IMR-90 (cell line): ENCODE data around the gene IL17RE. TPM values are rescaled to one million over a fixed set of nuclear protein-coding genes. Genes with fewer than 3 reads are reported as not detected.

Experiments used
- ATAC-seq: fragments of 200-7000 bp; cut with Tn5 transposase; 2 replicates; pipeline ENCODE4 v1.9.1; 2020; ENCODE audit warnings: low read depth, mild to moderate bottlenecking, moderate library complexity
- BruUV-seq: library from RNA; stranded (reverse); fragments of 400-500 nt; replicated peaks from 2 replicates; lab custom pipeline; 2021; lab: Mats Ljungman, UMichigan
- CTCF ChIA-PET: fragments of 300-600 bp; formaldehyde crosslinking; extraction: SDS; loops from one replicate; lab custom pipeline; 2021; ENCODE audit warnings: antibody characterized with exemption; lab: Yijun Ruan, JAX
- POLR2A ChIA-PET: fragments of 300-600 bp; sonication (Branson Sonifier 250); formaldehyde crosslinking; loops from one replicate; lab custom pipeline; 2022; ENCODE audit warnings: antibody characterized with exemption; ENCODE audit not compliant: unreplicated experiment; lab: Charles Lee
- DNase-seq: peaks from one replicate; pipeline ENCODE4 v3.0.0; 2013
- H2AFZ ChIP-seq: replicated peaks from 2 replicates; pipeline ENCODE3; 2013; ENCODE audit warnings: low read length, mild to moderate bottlenecking; ENCODE audit not compliant: poor library complexity
- H2AK5ac ChIP-seq: 2 replicates; pipeline ENCODE4 v1.6.1; 2013; ENCODE audit warnings: low read depth, low read length, inconsistent platforms
- H2AK9ac ChIP-seq: replicated peaks from 2 replicates; pipeline ENCODE3; 2013; ENCODE audit warnings: mild to moderate bottlenecking, low read depth, low read length, moderate library complexity; ENCODE audit not compliant: poor library complexity
- H2BK120ac ChIP-seq: 2 replicates; pipeline ENCODE4 v1.6.1; 2013; ENCODE audit warnings: low read depth, low read length, inconsistent platforms
- H2BK15ac ChIP-seq: 3 replicates; pipeline ENCODE4 v1.6.1; 2013; ENCODE audit warnings: low read depth, low read length, inconsistent platforms
- H2BK20ac ChIP-seq: 2 replicates; pipeline ENCODE4 v1.6.1; 2013; ENCODE audit warnings: low read depth, mild to moderate bottlenecking, inconsistent platforms, low read length, moderate library complexity
- H2BK5ac ChIP-seq: 2 replicates; pipeline ENCODE4 v1.6.1; 2013; ENCODE audit warnings: mild to moderate bottlenecking, low read depth, low read length, inconsistent platforms; ENCODE audit not compliant: poor library complexity, severe bottlenecking
- H3K14ac ChIP-seq: replicated peaks from 2 replicates; pipeline ENCODE4 v1.6.1; 2013; ENCODE audit warnings: low read depth, low read length, inconsistent platforms
- H3K18ac ChIP-seq: 2 replicates; pipeline ENCODE4 v1.6.1; 2013; ENCODE audit warnings: low read depth, low read length, control low read depth
- H3K23ac ChIP-seq: 2 replicates; pipeline ENCODE4 v1.6.1; 2013; ENCODE audit warnings: low read depth, low read length, inconsistent platforms
- H3K27ac ChIP-seq: 2 replicates; pipeline ENCODE4 v1.5.1; 2013; ENCODE audit warnings: mild to moderate bottlenecking, control low read depth, low read length; ENCODE audit not compliant: insufficient read depth
- H3K27me3 ChIP-seq: 2 replicates; pipeline ENCODE4 v1.6.1; 2013; ENCODE audit warnings: low read length; ENCODE audit not compliant: control insufficient read depth, insufficient read depth
- H3K36me3 ChIP-seq: 2 replicates; pipeline ENCODE4 v1.6.1; 2013; ENCODE audit warnings: low read length, mixed read lengths; ENCODE audit not compliant: control insufficient read depth, insufficient read depth
- H3K4ac ChIP-seq: 2 replicates; pipeline ENCODE4 v1.6.1; 2013; ENCODE audit warnings: low read depth, low read length, inconsistent platforms
- H3K4me1 ChIP-seq: 2 replicates; pipeline ENCODE4 v1.6.1; 2013; ENCODE audit warnings: low read length, mixed read lengths; ENCODE audit not compliant: control insufficient read depth, insufficient read depth
- H3K4me2 ChIP-seq: 2 replicates; pipeline ENCODE4 v1.6.1; 2013; ENCODE audit warnings: low read depth, mild to moderate bottlenecking, control low read depth, low read length, moderate library complexity
- H3K4me3 ChIP-seq: 2 replicates; pipeline ENCODE4 v1.5.1; 2013; ENCODE audit warnings: low read depth, mild to moderate bottlenecking, control low read depth, low read length, moderate library complexity; ENCODE audit not compliant: insufficient read depth
- H3K56ac ChIP-seq: 2 replicates; pipeline ENCODE4 v1.6.1; 2013; ENCODE audit warnings: low read length, inconsistent platforms; ENCODE audit not compliant: insufficient read depth; ENCODE audit errors: extremely low read depth
- H3K79me1 ChIP-seq, 2 experiments: 2 replicates each; pipeline ENCODE4 v1.6.1; 2013; ENCODE audit warnings: low read length in 2 of 2, inconsistent platforms in 1 of 2, low read depth in 1 of 2
- H3K9ac ChIP-seq: 2 replicates; pipeline ENCODE4 v1.6.1; 2013; ENCODE audit warnings: low read depth, low read length, control low read depth
- H3K9me1 ChIP-seq: 2 replicates; pipeline ENCODE4 v1.6.1; 2013; ENCODE audit warnings: low read length, inconsistent platforms; ENCODE audit not compliant: insufficient read depth
- H3K9me3 ChIP-seq: 2 replicates; pipeline ENCODE4 v1.6.1; 2013; ENCODE audit warnings: low read length; ENCODE audit not compliant: control insufficient read depth, insufficient read depth
- H4K20me1 ChIP-seq: 2 replicates; pipeline ENCODE4 v1.6.1; 2013; ENCODE audit warnings: low read length, inconsistent platforms; ENCODE audit not compliant: insufficient read depth
- H4K5ac ChIP-seq: 2 replicates; pipeline ENCODE4 v1.6.1; 2013; ENCODE audit warnings: mild to moderate bottlenecking, low read depth, low read length, control low read depth
- H4K8ac ChIP-seq, 2 experiments: 2 replicates each; pipeline ENCODE4 v1.6.1; 2013; ENCODE audit warnings: low read depth in 2 of 2, low read length in 2 of 2, control low read depth in 1 of 2, inconsistent platforms in 1 of 2
- H4K91ac ChIP-seq: 2 replicates; pipeline ENCODE4 v1.6.1; 2013; ENCODE audit warnings: low read depth, low read length, inconsistent platforms; ENCODE audit not compliant: insufficient read depth
- BHLHE40 ChIP-seq: fragments of 150-350 bp; IDR thresholded peaks from 2 replicates; pipeline ENCODE4 v1.6.1; 2016; ENCODE audit warnings: mild to moderate bottlenecking, low read depth, low read length
- CEBPB ChIP-seq: IDR thresholded peaks from 2 replicates; pipeline ENCODE4 v1.6.1; 2012; ENCODE audit warnings: low read depth, low read length, improper control_type of control experiment
- CHD1 ChIP-seq: IDR thresholded peaks from 2 replicates; pipeline ENCODE4 v1.6.1; 2012; ENCODE audit warnings: low read depth, low read length, improper control_type of control experiment
- CTCF ChIP-seq: conservative IDR thresholded peaks from 2 replicates; pipeline ENCODE4 v1.5.1; 2012; ENCODE audit warnings: mild to moderate bottlenecking, low read depth, low read length, improper control_type of control experiment
- ELK1 ChIP-seq: fragments of 150-350 bp; IDR thresholded peaks from 2 replicates; pipeline ENCODE4 v1.6.1; 2016; ENCODE audit warnings: low read depth, mild to moderate bottlenecking, low read length, moderate library complexity, borderline replicate concordance
- FOS ChIP-seq: fragments of 150-350 bp; IDR thresholded peaks from 2 replicates; pipeline ENCODE4 v1.6.1; 2016; ENCODE audit warnings: low read depth, low read length
- MAFK ChIP-seq: IDR thresholded peaks from 2 replicates; pipeline ENCODE4 v1.6.1; 2012; ENCODE audit warnings: low read depth, low read length, improper control_type of control experiment
- MAZ ChIP-seq: IDR thresholded peaks from 2 replicates; pipeline ENCODE4 v1.6.1; 2012; ENCODE audit warnings: low read depth, mild to moderate bottlenecking, low read length, improper control_type of control experiment, moderate library complexity, borderline replicate concordance
- MXI1 ChIP-seq: IDR thresholded peaks from 2 replicates; pipeline ENCODE4 v1.6.1; 2012; ENCODE audit warnings: low read depth, mild to moderate bottlenecking, low read length, moderate library complexity, borderline replicate concordance
- NFE2L2 ChIP-seq: fragments of 150-350 bp; IDR thresholded peaks from 2 replicates; pipeline ENCODE4 v1.6.1; 2016; ENCODE audit warnings: low read depth, mild to moderate bottlenecking, low read length
- POLR2A ChIP-seq: IDR thresholded peaks from 2 replicates; pipeline ENCODE4 v1.6.1; 2012; ENCODE audit warnings: mild to moderate bottlenecking, low read depth, low read length
- RAD21 ChIP-seq: IDR thresholded peaks from 2 replicates; pipeline ENCODE4 v1.6.1; 2012; ENCODE audit warnings: low read length, improper control_type of control experiment
- RCOR1 ChIP-seq: IDR thresholded peaks from 2 replicates; pipeline ENCODE4 v1.6.1; 2012; ENCODE audit warnings: mild to moderate bottlenecking, low read length, improper control_type of control experiment; ENCODE audit not compliant: insufficient replicate concordance
- RFX5 ChIP-seq: IDR thresholded peaks from 2 replicates; pipeline ENCODE4 v1.8.0; 2012; ENCODE audit warnings: low read depth, mild to moderate bottlenecking, low read length, moderate library complexity
- SMC3 ChIP-seq: fragments of 150-350 bp; IDR thresholded peaks from 2 replicates; pipeline ENCODE4 v1.6.1; 2016; ENCODE audit warnings: low read depth, mild to moderate bottlenecking, antibody characterized with exemption, low read length, moderate library complexity
- WGBS, 2 experiments: methylation state at CpG; one replicate each; pipeline versions ENCODE4 v1.1.5 to v1.1.7; 2013; ENCODE audit warnings: missing lambda C conversion rate in 2 of 2; ENCODE audit not compliant: insufficient read length in 1 of 2; ENCODE audit errors: extremely low coverage in 2 of 2; 5-methylcytosine and 5-hydroxymethylcytosine counted together
- dilution Hi-C: fragments of 300-500 bp; cut with HindIII; formaldehyde crosslinking; loops from one replicate; pipeline ENCODE4 v1.14.3; 2018; ENCODE audit warnings: low sequenced_read_pairs; ENCODE audit not compliant: unreplicated experiment
- in situ Hi-C: fragments of 300-500 bp; cut with MboI; formaldehyde crosslinking; loops from 3 replicates; pipeline ENCODE4 v1.14.3; 2019; ENCODE audit warnings: low sequenced_read_pairs, inconsistent platforms, mixed read lengths
- intact Hi-C: fragments of 100-400 bp; cut with micrococcal nuclease; formaldehyde crosslinking; loops from 2 replicates; pipeline ENCODE4 v1.10.0; 2022
- polyA plus RNA-seq, 3 experiments: library from polyadenylated mRNA; depleted of rRNA; stranded (reverse); fragments of >200 nt; gene quantifications; 2 replicates each; pipeline ENCODE4 v1.2.3, GENCODE V29; 2012; ENCODE audit warnings: low replicate concordance in 1 of 3
- total RNA-seq: library from RNA; depleted of rRNA; stranded (reverse); fragments of >200 nt; gene quantifications from 2 replicates; pipeline ENCODE4 v1.2.3, GENCODE V29; 2012
- TF ChIP-seq, protein P1 (sequence below): fragments of 150-350 bp; IDR thresholded peaks from 2 replicates; pipeline ENCODE4 v1.6.1; 2017; ENCODE audit warnings: mild to moderate bottlenecking, antibody characterized with exemption, low read length, low read depth

IL17RE gene
- total and polyA plus RNA-seq, 2 of the 4 experiments (the other 2 are of a cell fraction) = 0.90 to 7.2 TPM

DNA sequence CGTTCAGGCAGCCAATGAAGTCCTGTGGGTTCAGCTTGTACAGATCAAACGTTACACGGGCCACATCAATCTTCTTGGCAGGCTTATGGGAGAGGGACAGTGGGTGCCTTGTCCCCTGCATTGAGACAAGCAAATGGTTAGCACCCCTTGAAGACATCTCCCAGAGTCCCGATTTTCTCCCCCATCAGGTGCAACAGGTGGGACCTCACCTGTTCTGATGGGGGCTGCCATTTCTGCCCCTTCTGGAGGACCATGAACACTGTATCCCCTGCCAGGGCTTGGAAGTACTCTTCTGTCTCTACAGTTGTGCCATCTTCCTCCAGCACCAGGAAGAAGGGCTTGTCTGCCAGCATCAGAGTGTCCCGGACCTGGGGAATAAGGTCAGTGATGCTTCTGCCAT, 32.7 kb upstream of the IL17RE start:
- dilution Hi-C loops = no loop called here
- Histone ChIP-seq H3K9me3 (0 out of 2 replicates have a peak, but pooled peaks cover 2% of the 10 kb centered on the region), H3K14ac (0 out of 2 replicates have a peak overlapping the region, but pooled peaks have one; percentile 19), H3K56ac (no peak overlapping the region), H3K9ac (no peak overlapping the region), H2AFZ (no peak overlapping the region), H3K18ac (peak overlapping the region; percentile 60), H3K4me1 (peaks cover 8% of the 10 kb centered on the region), H3K4me3 (no peak overlapping the region), H4K5ac (peak overlapping the region; percentile 68), H3K79me1 (no peaks in the 10 kb centered on the region), H3K23ac (no peak overlapping the region), H3K4me2 (no peak overlapping the region), H3K9me1 (peaks cover 6% of the 10 kb centered on the region), H4K91ac (peak overlapping the region; percentile 23), H4K8ac (0 out of 4 replicates have a peak overlapping the region, but pooled peaks of 1 of the 2 experiments have one; percentile 25), H2BK20ac (peak overlapping the region; percentile 84), H4K20me1 (no peaks in the 10 kb centered on the region), H2BK120ac (peak overlapping the region; percentile 81), H2BK5ac (peak overlapping the region; percentile 31), H3K4ac (peak overlapping the region; percentile 24), H3K27me3 (no peaks in the 10 kb centered on the region), H2BK15ac (peak overlapping the region; percentile 38; the same call in 1 of the 3 replicates), H2AK9ac (no peak overlapping the region), H3K36me3 (no peaks in the 10 kb centered on the region), H3K27ac (no peak overlapping the region), H2AK5ac (peak overlapping the region; percentile 70; the same call in 1 of the 2 replicates)
- WGBS, 2 experiments = 80% methylated on average over 1 of the region's 5 CpGs; no CpG with 5 or more reads in 1 of the 2 experiments
- CTCF ChIA-PET = interaction anchor here (1.2 kb wide), 1 partner anchor 14 kb away, joined by 4 read pairs; no protein-coding TSS in a partner anchor
- TF ChIP-seq NFE2L2 = no peak
- TF ChIP-seq RFX5 = no peak
- TF ChIP-seq RCOR1 = no peak
- TF ChIP-seq, protein P1, sequence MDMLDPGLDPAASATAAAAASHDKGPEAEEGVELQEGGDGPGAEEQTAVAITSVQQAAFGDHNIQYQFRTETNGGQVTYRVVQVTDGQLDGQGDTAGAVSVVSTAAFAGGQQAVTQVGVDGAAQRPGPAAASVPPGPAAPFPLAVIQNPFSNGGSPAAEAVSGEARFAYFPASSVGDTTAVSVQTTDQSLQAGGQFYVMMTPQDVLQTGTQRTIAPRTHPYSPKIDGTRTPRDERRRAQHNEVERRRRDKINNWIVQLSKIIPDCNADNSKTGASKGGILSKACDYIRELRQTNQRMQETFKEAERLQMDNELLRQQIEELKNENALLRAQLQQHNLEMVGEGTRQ = no peak
- TF ChIP-seq MAZ = no peak
- TF ChIP-seq CEBPB = no peak
- no peak for TF ChIP-seq MAFK
- no peak for TF ChIP-seq ELK1
- no peak for TF ChIP-seq RAD21
- no peak for TF ChIP-seq BHLHE40
- no peak for TF ChIP-seq MXI1
- no peak for TF ChIP-seq POLR2A
- no peak for TF ChIP-seq CHD1
- no peak for TF ChIP-seq CTCF
- TF ChIP-seq SMC3 = no peak
- TF ChIP-seq FOS = no peak
- intact Hi-C loops = no loop called here
- DNase-seq (no peak), ATAC-seq (no peak)
- POLR2A ChIA-PET = interaction anchor here (0.5 kb wide), 1 partner anchor 24 kb away, joined by 3 read pairs; no protein-coding TSS in a partner anchor
- in situ Hi-C loops = no loop called here
- BruUV-seq = no TSS peak
